ENCODE measurements around the gene TPT1. TPM values are rescaled to one million over a fixed set of nuclear protein-coding genes. Genes with fewer than 3 reads are reported as not detected.
"Not testable (repeated sequence)": the region's sequence is repeated elsewhere in the genome, so short reads cannot be mapped to it uniquely, and the experiment has no call there.

The TPT1 gene
- total and polyA plus RNA-seq, 8 donors: 2,995 to 4,358 (median 3,576) TPM

DNA sequence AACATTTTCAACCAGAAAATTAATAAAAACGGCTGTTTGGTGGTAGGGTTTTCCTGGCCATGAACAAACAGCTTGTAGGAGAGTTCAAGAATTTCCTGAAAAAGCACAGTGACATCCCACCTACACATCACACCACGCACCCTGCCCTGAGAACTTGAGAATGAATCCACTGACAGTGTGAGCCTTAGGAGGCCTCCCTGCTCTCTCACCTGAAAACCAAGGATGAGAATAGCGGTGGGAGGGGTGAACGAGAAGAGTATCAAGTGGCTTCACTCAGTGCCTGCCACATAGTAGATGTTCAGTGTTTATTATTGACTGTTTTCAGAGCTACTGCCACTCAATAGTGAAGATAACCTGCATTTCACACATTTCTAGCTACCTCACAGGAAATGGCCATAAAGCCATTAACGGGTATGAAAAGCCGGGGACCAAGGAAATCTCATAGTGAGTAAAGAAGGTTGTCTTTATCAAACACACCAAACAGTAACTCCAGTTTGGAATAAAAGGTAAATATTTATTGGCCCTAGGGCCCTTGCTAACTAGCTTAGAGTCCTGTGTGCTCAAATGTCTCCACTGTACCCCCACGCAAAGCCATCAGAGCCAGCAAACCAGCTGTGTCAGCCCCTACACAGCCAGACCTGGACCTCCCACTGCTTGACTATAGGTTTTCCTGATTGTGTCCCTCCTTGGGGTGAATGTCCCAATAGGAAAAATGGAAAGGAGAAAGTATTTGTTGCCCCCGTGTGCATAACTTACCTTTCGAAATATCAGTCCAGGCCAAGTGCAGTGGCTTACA, 40.6 kb downstream of the TPT1 start:
- no peak for TF ChIP-seq CTCF (IDR thresholded peaks at IDR 0.05)
- intact Hi-C loops (cut with DNase I): loop anchor here in 2 of 3 donors (10.0 kb wide), 2 partner anchors 246 to 256 kb away; no protein-coding TSS in a partner anchor

GRCh38 chr13:45299194-45299593, 41.8 kb downstream of the TPT1 start:
- no peak for TF ChIP-seq CTCF (IDR thresholded peaks at IDR 0.05)
- Histone ChIP-seq H3K36me3 (no peaks in the 10 kb centered on the region), H3K27me3 (peaks cover 0 to 8% (median 0%) of the 10 kb centered on the region in 4 donors), H3K9me3 (no peaks in the 10 kb centered on the region), H3K4me3 (no peak overlapping the region), H3K4me1 (no peaks in the 10 kb centered on the region), H3K27ac (no peak overlapping the region)
- intact Hi-C loops (cut with DNase I): loop anchor here in 1 of 3 donors (10.0 kb wide), 1 partner anchor 254 kb away; no protein-coding TSS in a partner anchor
- WGBS, 2 donors: 49 to 62% methylated on average over 3 of the region's 3 CpGs
- ATAC-seq (peak in 1 of 4 donors; percentile 27), FAIRE-seq (no peak), DNase-seq (no peak)

More for the DNA sequence above, 40.6 kb downstream of the TPT1 start:
- Histone ChIP-seq H3K36me3 (no peaks in the 10 kb centered on the region), H3K9me3 (no peaks in the 10 kb centered on the region), H3K4me1 (no peaks in the 10 kb centered on the region), H3K27ac (no peak overlapping the region), H3K4me3 (no peak overlapping the region), H3K27me3 (peaks cover 0 to 8% (median 0%) of the 10 kb centered on the region in 4 donors)
- FAIRE-seq: no peak
- 44 to 46% methylated on average over 9 of the region's 9 CpGs for WGBS, 2 donors
- no peak for DNase-seq
- ATAC-seq: no peak

DNA sequence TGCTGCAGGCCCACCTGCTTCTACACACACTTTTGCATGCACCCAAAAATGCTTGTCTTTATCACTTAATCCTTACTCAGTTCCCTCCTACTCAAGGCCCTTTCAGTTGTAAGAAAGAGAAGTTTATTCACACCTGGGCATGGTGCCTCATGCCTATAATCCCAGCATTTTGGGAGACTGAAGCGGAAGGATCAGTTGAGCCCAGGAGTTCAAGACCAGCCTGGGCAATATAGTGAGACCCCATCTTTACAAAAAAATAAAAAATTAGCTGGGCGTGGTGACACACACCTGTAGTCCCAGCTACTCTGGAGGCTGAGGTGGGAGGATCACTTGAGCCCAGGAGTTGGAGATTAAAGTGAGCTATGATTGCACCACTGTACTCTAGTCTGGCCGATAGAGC, 42.4 kb downstream of the TPT1 start:
- ATAC-seq, H3K27ac ChIP-seq, H3K4me1 ChIP-seq, H3K27me3 ChIP-seq, H3K36me3 ChIP-seq, DNase-seq, FAIRE-seq, H3K9me3 ChIP-seq, H3K4me3 ChIP-seq: not testable (repeated sequence)
- intact Hi-C loops (cut with DNase I): loop anchor here in 1 of 3 donors (10.0 kb wide), 1 partner anchor 254 kb away; no protein-coding TSS in a partner anchor
- 81 to 92% methylated on average over 3 of the region's 3 CpGs for WGBS, 2 donors

DNA sequence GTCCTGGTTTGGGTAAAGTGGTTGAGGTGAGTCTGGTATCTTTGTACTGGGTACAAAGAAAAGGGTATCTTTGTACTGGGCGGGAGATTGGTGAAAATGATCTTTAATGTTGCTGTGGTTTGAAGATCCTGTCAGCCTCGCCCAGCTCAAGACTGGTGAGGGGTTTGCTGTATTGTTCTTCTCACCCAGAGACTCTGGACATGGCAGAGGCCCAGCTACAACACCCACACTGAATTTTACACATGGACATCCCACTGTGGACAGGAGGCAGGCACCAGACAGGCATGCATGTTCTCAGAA, 42.8 kb downstream of the TPT1 start:
- intact Hi-C loops (cut with DNase I): loop anchor here in 1 of 3 donors (10.0 kb wide), 1 partner anchor 253 kb away; no protein-coding TSS in a partner anchor
- no peak overlapping the region for H3K4me3 ChIP-seq
- FAIRE-seq (no peak), ATAC-seq (no peak), DNase-seq (no peak)
- H3K27ac ChIP-seq: no peak overlapping the region
- H3K4me1 ChIP-seq: no peaks in the 10 kb centered on the region
- 81 to 88% methylated on average over 2 of the region's 2 CpGs for WGBS, 2 donors
- H3K9me3 ChIP-seq: no peaks in the 10 kb centered on the region
- H3K27me3 ChIP-seq: peaks cover 0 to 6% (median 0%) of the 10 kb centered on the region in 4 donors
- H3K36me3 ChIP-seq: no peaks in the 10 kb centered on the region
- no peak for TF ChIP-seq CTCF (IDR thresholded peaks at IDR 0.05)

- intact Hi-C loops (cut with DNase I): loop anchor here in 1 of 3 donors (10.0 kb wide), 1 partner anchor 253 kb away; no protein-coding TSS in a partner anchor
- ATAC-seq (no peak), DNase-seq (no peak), FAIRE-seq (no peak)
- no peaks in the 10 kb centered on the region for H3K36me3 ChIP-seq
- peaks cover 0 to 4% (median 0%) of the 10 kb centered on the region in 4 donors for H3K27me3 ChIP-seq
- TF ChIP-seq CTCF (IDR thresholded peaks at IDR 0.05): no peak
- WGBS, 2 donors: 79 to 83% methylated on average over 7 of the region's 7 CpGs
- H3K4me3 ChIP-seq: no peak overlapping the region
- H3K27ac ChIP-seq: no peak overlapping the region
- no peaks in the 10 kb centered on the region for H3K4me1 ChIP-seq
- H3K9me3 ChIP-seq: no peaks in the 10 kb centered on the region
These were observed 43.4 kb downstream of the TPT1 start for GRCh38 chr13:45297456-45298205.

All from pancreas (tissue), 10 donors.